IPS-20b (cell line): ENCODE measurements around the gene RAI1.

Experiments
- H3K27ac ChIP-seq: one replicate; pipeline ENCODE4 v1.5.1; 2013; ENCODE audit warnings: low read length
- H3K27me3 ChIP-seq: 2 replicates; pipeline ENCODE4 v1.6.1; 2013; ENCODE audit warnings: mild to moderate bottlenecking, low read length, inconsistent platforms; ENCODE audit not compliant: insufficient read depth
- H3K36me3 ChIP-seq: 2 replicates; pipeline ENCODE4 v1.6.1; 2013; ENCODE audit warnings: low read depth, mild to moderate bottlenecking, inconsistent platforms, low read length, moderate library complexity; ENCODE audit not compliant: insufficient read depth
- H3K4me1 ChIP-seq: 2 replicates; pipeline ENCODE4 v1.6.1; 2013; ENCODE audit warnings: mild to moderate bottlenecking, control low read depth, inconsistent platforms, low read length, moderate library complexity; ENCODE audit not compliant: insufficient read depth
- H3K4me3 ChIP-seq: 2 replicates; pipeline ENCODE4 v1.5.1; 2013; ENCODE audit warnings: mild to moderate bottlenecking, low read length, inconsistent platforms
- H3K9ac ChIP-seq: 2 replicates; pipeline ENCODE4 v1.6.1; 2013; ENCODE audit warnings: low read depth, mild to moderate bottlenecking, inconsistent platforms, low read length, moderate library complexity
- H3K9me3 ChIP-seq: 2 replicates; pipeline ENCODE4 v1.6.1; 2013; ENCODE audit warnings: mild to moderate bottlenecking, low read depth, low read length, inconsistent platforms; ENCODE audit not compliant: insufficient read depth

RAI1 gene

GRCh38 chr17:17696085-17696484, 14.8 kb downstream of the RAI1 start:
- H3K27ac ChIP-seq = no peak overlapping the region
- H3K36me3 ChIP-seq = no peaks in the 10 kb centered on the region
- peaks cover 94% of the 10 kb centered on the region for H3K27me3 ChIP-seq
- no peak overlapping the region for H3K9ac ChIP-seq
- no peak overlapping the region for H3K4me3 ChIP-seq
- H3K9me3 ChIP-seq = no peaks in the 10 kb centered on the region; the same call in 1 of the 2 replicates
- H3K4me1 ChIP-seq = peaks cover 29% of the 10 kb centered on the region

GRCh38 chr17:17696882-17697633, 15.8 kb downstream of the RAI1 start:
- no peak overlapping the region for H3K27ac ChIP-seq
- H3K9ac ChIP-seq = no peak overlapping the region
- H3K27me3 ChIP-seq = peaks cover 95% of the 10 kb centered on the region
- no peaks in the 10 kb centered on the region for H3K36me3 ChIP-seq
- no peaks in the 10 kb centered on the region; the same call in 1 of the 2 replicates for H3K9me3 ChIP-seq
- peaks cover 29% of the 10 kb centered on the region for H3K4me1 ChIP-seq
- H3K4me3 ChIP-seq = no peak overlapping the region

- H3K36me3 ChIP-seq = no peaks in the 10 kb centered on the region
- H3K9ac ChIP-seq = no peak overlapping the region
- H3K4me3 ChIP-seq = no peak overlapping the region
- H3K27ac ChIP-seq = no peak overlapping the region
- peaks cover 19% of the 10 kb centered on the region for H3K4me1 ChIP-seq
- peaks cover 95% of the 10 kb centered on the region for H3K27me3 ChIP-seq
- H3K9me3 ChIP-seq = no peaks in the 10 kb centered on the region; the same call in 1 of the 2 replicates
Observed at GRCh38 chr17:17698371-17698770, 17.1 kb downstream of the RAI1 start.

GRCh38 chr17:17698869-17699351, 17.7 kb downstream of the RAI1 start:
- Histone ChIP-seq H3K4me1 (peaks cover 14% of the 10 kb centered on the region), H3K36me3 (no peaks in the 10 kb centered on the region), H3K9me3 (no peaks in the 10 kb centered on the region; the same call in 1 of the 2 replicates), H3K9ac (no peak overlapping the region), H3K27ac (no peak overlapping the region), H3K4me3 (no peak overlapping the region), H3K27me3 (peaks cover 95% of the 10 kb centered on the region)

GRCh38 chr17:17699491-17699890, 18.2 kb downstream of the RAI1 start:
- Histone ChIP-seq H3K27ac (no peak overlapping the region), H3K36me3 (no peaks in the 10 kb centered on the region), H3K4me1 (peaks cover 11% of the 10 kb centered on the region), H3K27me3 (peaks cover 97% of the 10 kb centered on the region), H3K9me3 (no peaks in the 10 kb centered on the region; the same call in 1 of the 2 replicates), H3K9ac (no peak overlapping the region), H3K4me3 (no peak overlapping the region)

- H3K4me1 ChIP-seq = peaks cover 11% of the 10 kb centered on the region
- no peaks in the 10 kb centered on the region; the same call in 1 of the 2 replicates for H3K9me3 ChIP-seq
- H3K36me3 ChIP-seq = no peaks in the 10 kb centered on the region
- H3K4me3 ChIP-seq = peak overlapping the region; percentile 41
- peaks cover 100% of the 10 kb centered on the region for H3K27me3 ChIP-seq
- H3K27ac ChIP-seq = no peak overlapping the region
- H3K9ac ChIP-seq = no peak overlapping the region
Observed at GRCh38 chr17:17700251-17700969, 19.2 kb downstream of the RAI1 start.

GRCh38 chr17:17701112-17701511, 19.9 kb downstream of the RAI1 start:
- H3K27me3 ChIP-seq = peaks cover 99% of the 10 kb centered on the region
- peak overlapping the region; percentile 41 for H3K4me3 ChIP-seq
- no peaks in the 10 kb centered on the region; the same call in 1 of the 2 replicates for H3K9me3 ChIP-seq
- peaks cover 11% of the 10 kb centered on the region for H3K4me1 ChIP-seq
- H3K9ac ChIP-seq = no peak overlapping the region
- no peaks in the 10 kb centered on the region for H3K36me3 ChIP-seq
- no peak overlapping the region for H3K27ac ChIP-seq

GRCh38 chr17:17701658-17702057, 20.4 kb downstream of the RAI1 start:
- peaks cover 11% of the 10 kb centered on the region for H3K4me1 ChIP-seq

GRCh38 chr17:17702449-17703139, 21.3 kb downstream of the RAI1 start:
- H3K4me1 ChIP-seq = peaks cover 11% of the 10 kb centered on the region
- no peaks in the 10 kb centered on the region for H3K36me3 ChIP-seq
- H3K27ac ChIP-seq = no peak overlapping the region
- H3K9ac ChIP-seq = no peak overlapping the region
- peaks cover 99% of the 10 kb centered on the region for H3K27me3 ChIP-seq
- H3K9me3 ChIP-seq = no peaks in the 10 kb centered on the region; the same call in 1 of the 2 replicates
- no peak overlapping the region for H3K4me3 ChIP-seq

More at GRCh38 chr17:17701658-17702057, 20.4 kb downstream of the RAI1 start:
- Histone ChIP-seq H3K27me3 (peaks cover 99% of the 10 kb centered on the region), H3K36me3 (no peaks in the 10 kb centered on the region), H3K4me3 (no peak overlapping the region), H3K27ac (no peak overlapping the region), H3K9me3 (no peaks in the 10 kb centered on the region; the same call in 1 of the 2 replicates), H3K9ac (no peak overlapping the region)

GRCh38 chr17:17703140-17703919, 22.1 kb downstream of the RAI1 start:
- Histone ChIP-seq H3K27ac (no peak overlapping the region), H3K9me3 (no peaks in the 10 kb centered on the region; the same call in 1 of the 2 replicates), H3K4me3 (no peak overlapping the region), H3K4me1 (peaks cover 11% of the 10 kb centered on the region), H3K9ac (no peak overlapping the region), H3K27me3 (peaks cover 99% of the 10 kb centered on the region), H3K36me3 (no peaks in the 10 kb centered on the region)

GRCh38 chr17:17704931-17705330, 23.7 kb downstream of the RAI1 start:
- H3K27ac ChIP-seq = no peak overlapping the region
- H3K4me1 ChIP-seq = peaks cover 1% of the 10 kb centered on the region; the same call in 1 of the 2 replicates
- H3K36me3 ChIP-seq = no peaks in the 10 kb centered on the region
- H3K4me3 ChIP-seq = no peak overlapping the region
- no peak overlapping the region for H3K9ac ChIP-seq
- H3K27me3 ChIP-seq = peaks cover 99% of the 10 kb centered on the region
- H3K9me3 ChIP-seq = no peaks in the 10 kb centered on the region
